ENCODE results near the gene KAT2B.
"Not testable (repeated sequence)": the region's sequence is repeated elsewhere in the genome, so short reads cannot be mapped to it uniquely, and the experiment has no call there.

The KAT2B gene

GRCh38 chr3:20042331-20042730 is 2.1 kb downstream of the KAT2B start:
- no peak for DNase-seq

DNA sequence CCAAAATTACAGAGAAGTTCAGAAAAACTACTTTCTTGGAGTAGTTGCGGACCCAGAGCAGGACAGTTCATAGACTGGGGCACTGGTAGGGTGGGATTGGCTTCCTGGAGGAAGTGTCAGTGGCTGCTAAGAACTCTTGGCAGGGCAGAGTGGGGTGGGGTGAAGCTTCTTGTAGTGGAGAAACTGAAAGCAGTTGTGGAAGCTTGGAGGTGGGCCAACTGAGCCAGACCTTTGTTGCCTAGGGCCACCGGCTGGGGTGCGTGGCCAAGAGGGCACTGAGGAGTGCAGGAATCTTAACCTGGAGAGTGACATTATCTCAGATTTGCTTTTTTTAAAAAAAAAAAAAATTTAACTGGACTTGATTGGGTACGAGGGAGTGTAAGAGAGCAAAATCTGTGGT is 3.1 kb downstream of the KAT2B start:
- peak; percentile 58 for DNase-seq

- DNase-seq, result no peak
These were observed 3.6 kb downstream of the KAT2B start for GRCh38 chr3:20043825-20044224.

- DNase-seq, result not testable (repeated sequence)
These were observed 4.9 kb downstream of the KAT2B start for GRCh38 chr3:20045141-20045540.

DNA sequence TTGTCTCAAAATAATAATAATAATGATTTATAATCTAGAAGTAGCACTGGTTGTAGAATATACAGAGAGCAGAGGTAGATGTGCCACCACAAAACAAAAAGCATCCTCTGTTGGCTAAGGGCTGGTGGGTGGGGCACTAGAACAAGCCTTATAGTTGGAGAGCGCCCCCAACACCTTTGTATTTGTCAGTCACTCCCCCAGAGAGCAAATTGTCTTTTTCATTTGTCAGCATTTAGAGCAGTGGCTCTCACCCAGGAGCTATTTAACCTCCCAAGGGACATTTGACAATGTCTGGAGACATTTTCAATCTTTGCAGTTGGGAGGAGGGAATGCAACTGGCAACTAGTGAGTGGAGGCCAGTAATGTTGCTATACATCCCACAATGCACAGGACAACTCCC is 6.3 kb downstream of the KAT2B start:
- DNase-seq, result no peak

DNA sequence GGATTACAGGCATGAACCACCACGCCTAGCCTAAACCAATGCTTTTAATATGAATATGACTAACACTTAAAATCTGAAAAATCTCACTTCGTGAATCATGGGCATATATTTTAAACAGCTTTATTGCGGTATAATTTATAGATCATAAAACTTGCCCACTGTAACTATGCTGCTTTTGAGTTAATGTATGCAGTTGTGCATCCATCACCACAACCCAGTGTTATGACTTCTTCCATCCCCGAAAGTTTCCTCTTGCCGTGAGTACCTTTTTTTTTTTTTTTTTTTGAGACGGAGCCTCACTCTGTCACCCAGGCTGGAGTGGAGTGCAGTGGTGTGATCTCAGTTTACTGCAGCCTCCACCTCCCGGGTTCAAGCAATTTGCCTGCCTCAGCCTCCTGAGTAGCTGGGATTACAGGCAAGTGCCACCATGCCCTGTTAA is 7.1 kb downstream of the KAT2B start:
- no peak for DNase-seq

DNA sequence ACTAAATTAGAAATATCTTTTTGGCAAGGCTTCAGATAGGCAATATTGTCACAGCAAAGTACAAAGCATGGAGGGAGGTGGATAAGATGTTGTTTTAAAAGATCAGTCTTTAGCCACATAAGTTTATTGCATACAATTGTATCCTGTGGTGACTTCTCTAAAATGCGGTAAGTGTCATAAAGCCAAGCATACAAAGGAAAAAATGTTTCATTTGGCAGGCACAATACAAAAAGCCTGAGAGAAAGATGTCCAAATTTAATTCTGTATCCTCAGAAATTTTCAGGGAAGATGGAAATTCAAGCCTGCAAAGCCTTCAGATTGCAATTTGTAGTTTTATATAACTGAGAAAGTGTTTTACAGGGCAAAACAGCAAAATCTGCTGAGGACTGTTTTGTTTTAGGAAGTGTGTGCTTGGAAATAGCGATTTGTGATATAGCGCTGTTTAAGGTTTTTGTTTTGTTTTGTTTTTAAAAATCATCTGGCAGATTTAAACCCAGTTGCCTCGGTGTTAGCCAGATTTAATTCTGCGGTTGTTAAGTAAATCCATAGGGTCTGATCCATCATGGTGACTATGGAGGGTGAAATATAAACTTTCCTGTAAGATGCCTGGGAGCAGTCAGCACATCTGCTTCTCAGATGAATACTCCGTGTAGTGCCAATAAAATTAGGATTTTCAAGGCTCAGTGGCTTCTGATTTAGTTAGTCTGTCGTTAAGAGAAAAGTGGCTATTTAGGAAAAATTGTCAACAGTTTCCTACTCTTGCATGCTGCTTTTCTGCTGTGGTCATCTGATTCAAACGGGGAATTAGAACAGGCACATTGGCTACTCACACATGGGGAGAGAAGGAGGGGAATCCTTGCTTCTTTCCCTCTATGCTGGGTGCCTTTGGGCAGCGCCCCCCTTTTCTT is 8.0 kb downstream of the KAT2B start:
- no peak for DNase-seq

DNA sequence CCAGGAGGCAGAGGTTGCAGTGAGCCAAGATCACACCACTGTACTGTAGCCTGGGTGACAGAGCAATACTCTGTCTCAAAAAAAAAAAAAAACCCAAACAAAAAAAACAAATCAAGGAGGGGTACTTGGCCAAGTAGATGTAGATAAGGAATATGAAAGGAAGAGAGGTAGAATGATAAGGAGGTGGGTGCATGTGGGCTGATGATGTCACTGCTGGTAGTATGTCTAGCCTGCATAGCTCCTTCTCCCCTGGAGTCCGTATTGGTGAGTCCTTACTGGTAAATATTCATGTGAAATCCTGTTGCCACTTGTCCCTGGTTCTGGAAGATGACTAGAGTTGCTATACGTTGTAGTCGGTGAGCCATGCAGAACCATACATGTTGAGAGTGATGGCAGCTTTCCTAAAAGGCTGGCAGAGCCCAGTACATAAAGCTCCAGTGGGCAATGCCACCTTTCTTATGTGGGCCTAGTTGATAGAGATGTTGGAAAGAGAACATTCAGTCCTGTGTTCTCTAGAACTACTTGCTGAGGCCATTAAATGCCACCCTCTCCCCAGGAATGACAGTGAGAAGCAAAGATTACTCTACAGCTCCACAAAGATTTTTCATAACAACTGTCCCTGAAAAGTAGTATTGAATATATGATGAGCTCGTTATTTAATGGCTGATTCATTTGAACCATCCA is 11.0 kb downstream of the KAT2B start:
- no peak for DNase-seq

DNA sequence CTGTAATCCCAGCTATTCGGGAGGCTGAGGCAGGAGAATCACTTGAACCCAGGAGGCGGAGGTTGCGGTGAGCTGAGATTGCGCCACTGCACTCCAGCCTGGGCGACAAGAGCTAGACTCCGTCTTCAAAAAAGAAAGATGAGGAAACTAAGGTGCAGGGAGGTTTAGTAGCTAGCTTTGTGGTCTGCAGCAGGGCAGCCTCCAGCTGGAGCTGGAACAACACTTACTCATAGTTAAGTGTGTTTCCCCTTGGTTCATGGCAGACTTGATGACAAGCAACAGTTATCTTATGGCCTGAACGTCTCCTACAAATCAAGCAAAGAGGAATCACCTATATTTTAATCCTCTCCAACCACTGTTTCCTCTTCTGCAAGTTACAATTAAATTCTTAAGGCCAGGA is 12.6 kb downstream of the KAT2B start:
- DNase-seq, result no peak

GRCh38 chr3:20054549-20054987 is 14.3 kb downstream of the KAT2B start:
- peak; percentile 80 for DNase-seq

- DNase-seq, result peak; percentile 51
These were observed 15.0 kb downstream of the KAT2B start for GRCh38 chr3:20055020-20055775.

DNA sequence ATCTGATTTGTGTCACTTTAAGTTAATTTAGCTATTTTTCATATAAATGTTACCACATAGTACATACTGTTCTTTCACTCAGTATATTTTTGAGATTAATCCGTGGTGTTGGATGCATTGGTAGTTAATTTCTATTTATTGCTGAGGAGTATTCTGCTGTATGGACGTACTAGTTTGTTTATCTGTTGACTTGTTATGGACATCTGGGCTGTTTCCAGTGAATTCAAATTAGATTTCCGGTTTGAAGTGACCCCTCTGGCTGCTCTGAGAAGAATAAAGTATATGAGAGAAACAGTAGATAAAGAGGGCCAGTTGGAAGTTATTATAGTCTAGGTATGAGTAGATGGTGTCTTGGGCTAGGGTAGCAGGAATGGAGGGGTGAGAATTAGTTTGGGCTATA is 15.6 kb downstream of the KAT2B start:
- no peak for DNase-seq

DNA sequence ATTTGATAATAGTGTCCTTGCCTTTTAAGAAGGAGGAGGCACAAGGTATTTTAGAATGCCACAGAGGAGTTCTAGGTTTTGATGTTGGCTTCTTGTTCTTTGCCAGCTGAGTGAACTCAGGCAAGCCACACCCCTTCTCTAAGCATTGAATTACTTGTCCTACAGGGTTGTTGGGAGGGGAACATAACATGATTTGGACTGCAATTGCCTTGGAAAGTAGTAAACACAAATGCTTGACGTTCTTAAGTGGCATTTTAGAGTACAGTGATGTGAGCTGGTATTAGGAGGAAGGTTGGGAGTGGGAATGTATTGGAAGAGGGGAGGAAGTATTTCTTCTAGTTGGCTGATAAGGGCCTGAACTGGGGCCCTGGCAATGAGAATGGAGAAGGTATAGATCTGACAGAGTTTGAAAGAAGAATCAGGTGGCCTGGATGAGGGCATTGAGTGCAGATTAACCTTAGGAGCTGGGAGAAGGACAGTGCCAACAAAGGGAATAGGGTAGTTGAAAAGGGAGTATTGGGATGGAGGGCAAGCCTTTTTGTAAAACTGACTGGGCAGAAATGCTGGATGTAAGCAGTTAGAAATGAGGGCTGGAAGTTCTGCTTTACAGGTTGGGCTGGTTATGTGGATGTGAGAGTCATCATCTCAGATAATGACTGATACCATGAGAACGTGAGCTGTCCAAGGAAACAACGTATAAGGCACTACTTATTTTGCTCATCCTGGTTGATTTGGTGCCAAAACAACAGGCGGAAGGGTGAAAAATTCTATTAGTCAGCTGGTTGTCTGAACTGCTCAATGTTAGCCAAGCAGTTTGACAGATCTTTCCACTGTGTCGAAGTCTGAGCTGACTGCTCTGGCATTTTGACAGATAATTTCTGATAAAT is 16.7 kb downstream of the KAT2B start:
- peak; percentile 45 for DNase-seq

- no peak for DNase-seq
These were observed 17.4 kb downstream of the KAT2B start for GRCh38 chr3:20057612-20058180.

- DNase-seq, result no peak
These were observed 19.7 kb downstream of the KAT2B start for GRCh38 chr3:20059929-20060328.

GRCh38 chr3:20060974-20061685 is 20.9 kb downstream of the KAT2B start:
- peak; percentile 44 for DNase-seq

GRCh38 chr3:20062996-20063395 is 22.8 kb downstream of the KAT2B start:
- DNase-seq, result no peak

DNA sequence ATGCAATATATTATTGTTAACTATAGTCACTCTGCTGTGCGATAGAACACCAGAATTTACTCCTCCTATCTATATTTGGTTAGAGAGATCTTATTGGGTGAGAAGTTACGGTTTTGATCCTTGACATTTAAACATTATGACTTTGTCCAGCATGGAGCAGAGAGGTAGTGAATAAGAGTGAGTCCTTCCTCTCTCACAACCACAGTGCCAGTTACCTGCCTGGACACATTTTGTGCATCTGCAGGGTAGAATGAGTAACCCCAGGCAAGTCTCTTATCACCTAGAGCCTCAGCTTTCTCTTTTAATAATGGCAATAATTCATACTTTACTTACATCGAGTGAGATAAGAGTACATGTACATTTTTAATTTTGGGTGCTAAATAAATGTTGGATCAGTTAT is 24.1 kb downstream of the KAT2B start:
- no peak for DNase-seq

DNA sequence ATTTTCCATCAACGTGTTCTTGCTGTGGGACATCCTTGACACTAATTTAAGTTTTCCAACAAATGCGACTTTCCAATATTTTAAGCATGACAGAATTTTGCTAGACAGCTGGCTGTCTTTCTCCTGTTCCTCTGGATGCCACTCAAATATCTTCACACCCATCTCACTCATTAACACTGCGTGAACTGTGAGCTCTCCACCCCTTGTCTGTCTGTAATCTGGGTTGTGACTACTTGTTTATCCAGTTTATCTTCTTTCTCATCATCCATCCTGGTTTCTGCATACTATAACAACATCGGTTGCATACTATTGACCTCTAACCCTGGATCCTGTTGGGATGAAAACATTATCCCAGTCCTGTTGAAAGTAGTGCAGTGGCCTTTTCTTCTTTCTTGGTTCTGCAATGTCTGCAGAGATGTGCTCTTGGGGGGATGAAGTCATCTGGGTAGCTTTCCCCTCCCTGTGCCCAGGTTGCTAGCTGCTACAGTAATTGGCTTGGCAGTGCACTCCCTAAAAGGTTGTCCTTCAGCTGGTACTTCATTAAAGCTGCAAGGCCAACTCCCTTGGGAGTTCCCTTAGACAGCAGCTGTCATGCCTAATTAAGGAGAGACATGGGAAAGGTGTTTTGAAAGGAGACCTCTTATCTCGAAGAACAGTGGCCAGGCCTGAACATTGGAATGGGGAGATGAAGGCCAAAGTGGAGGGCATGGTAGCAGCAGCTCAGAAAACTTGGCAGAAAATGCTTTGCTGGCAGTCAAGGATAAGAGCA is 24.7 kb downstream of the KAT2B start:
- no peak for DNase-seq

DNA sequence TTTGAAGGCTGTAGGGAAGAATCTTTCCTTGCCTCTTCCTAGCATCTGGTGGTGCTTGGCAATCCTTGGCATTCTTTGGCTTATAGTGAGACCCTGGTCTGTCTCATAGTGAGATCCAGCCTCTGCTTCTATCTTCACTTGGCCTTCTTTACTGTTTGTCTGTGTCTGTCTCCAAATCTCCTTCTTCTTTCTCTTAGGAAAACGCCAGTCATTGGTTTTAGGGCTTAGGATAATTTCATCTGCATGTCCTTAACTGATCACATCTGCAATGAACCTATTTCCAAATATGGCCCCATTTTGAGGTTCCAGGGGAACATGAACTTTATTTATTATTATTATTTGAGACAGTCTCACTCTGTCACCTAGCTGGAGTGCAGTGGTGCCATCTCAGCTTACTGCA is 25.8 kb downstream of the KAT2B start:
- no peak for DNase-seq

All from stimulated activated CD4-positive, alpha-beta T cell treated with anti-CD3 and anti-CD28 coated beads, Interleukin-15, amount 100 ng/mL, for 24 hours (primary cell).